ENCODE data around the gene TBC1D2B. TPM values are rescaled to one million over a fixed set of nuclear protein-coding genes. Genes with fewer than 3 reads are reported as not detected.
A peak's percentile ranks its signal among the peaks of the same experiment; 100 is the strongest.

The TBC1D2B gene
- polyA plus RNA-seq, 3 donors: 19.0 to 47.3 (median 24.4) TPM

GRCh38 chr15:78063970-78064385 is 13.5 kb downstream of the TBC1D2B start:
- no peak overlapping the region for H3K27ac ChIP-seq (ENCODE audit: low read depth, low read length)
- 52 to 86% (median 61%) methylated on average over 5 of the region's 5 CpGs for WGBS, 3 donors

- peak overlapping the region; percentile 64 for H3K27ac ChIP-seq (ENCODE audit: low read depth, low read length)
These were observed 14.3 kb downstream of the TBC1D2B start for GRCh38 chr15:78063217-78063616.

- 4 to 11% (median 8%) methylated on average over 6 of the region's 6 CpGs for WGBS, 3 donors
- no peak overlapping the region for H3K27ac ChIP-seq (ENCODE audit: low read depth, low read length)
These were observed 15.5 kb downstream of the TBC1D2B start for GRCh38 chr15:78061963-78062427.

- H3K27ac ChIP-seq (ENCODE audit: low read depth, low read length): no peak overlapping the region
- 94 to 98% (median 95%) methylated on average over 5 of the region's 5 CpGs for WGBS, 3 donors
These were observed 17.3 kb downstream of the TBC1D2B start for GRCh38 chr15:78060232-78060631.

GRCh38 chr15:78059110-78059839 is 18.2 kb downstream of the TBC1D2B start:
- no peak overlapping the region for H3K27ac ChIP-seq (ENCODE audit: low read depth, low read length)
- 71 to 92% (median 75%) methylated on average over 3 of the region's 3 CpGs for WGBS, 3 donors

- WGBS, 3 donors: 89 to 93% (median 91%) methylated on average over 10 of the region's 10 CpGs
- H3K27ac ChIP-seq (ENCODE audit: low read depth, low read length): no peak overlapping the region
These were observed 19.0 kb downstream of the TBC1D2B start for GRCh38 chr15:78058401-78058935.

- WGBS, 3 donors: 74 to 89% (median 82%) methylated on average over 5 of the region's 5 CpGs
- no peak overlapping the region for H3K27ac ChIP-seq (ENCODE audit: low read depth, low read length)
These were observed 19.7 kb downstream of the TBC1D2B start for GRCh38 chr15:78057803-78058202.

GRCh38 chr15:78056714-78057269 is 20.7 kb downstream of the TBC1D2B start:
- WGBS, 3 donors: 16 to 32% (median 17%) methylated on average over 2 of the region's 2 CpGs
- H3K27ac ChIP-seq (ENCODE audit: low read depth, low read length): no peak overlapping the region

GRCh38 chr15:78055919-78056713 is 21.4 kb downstream of the TBC1D2B start:
- WGBS, 3 donors: 17 to 31% (median 19%) methylated on average over 2 of the region's 2 CpGs
- no peak overlapping the region for H3K27ac ChIP-seq (ENCODE audit: low read depth, low read length)

GRCh38 chr15:78054966-78055365 is 22.5 kb downstream of the TBC1D2B start:
- WGBS, 3 donors: 57 to 70% (median 61%) methylated on average over 1 of the region's 1 CpG
- H3K27ac ChIP-seq (ENCODE audit: low read depth, low read length): no peak overlapping the region

GRCh38 chr15:78054518-78054917 is 23.0 kb downstream of the TBC1D2B start:
- H3K27ac ChIP-seq (ENCODE audit: low read depth, low read length): no peak overlapping the region
- 64 to 79% (median 75%) methylated on average over 2 of the region's 2 CpGs for WGBS, 3 donors

- WGBS, 3 donors: 81 to 94% (median 87%) methylated on average over 5 of the region's 5 CpGs
- no peak overlapping the region for H3K27ac ChIP-seq (ENCODE audit: low read depth, low read length)
These were observed 25.0 kb downstream of the TBC1D2B start for GRCh38 chr15:78052545-78052944.

GRCh38 chr15:78052001-78052401 is 25.5 kb downstream of the TBC1D2B start:
- no peak overlapping the region for H3K27ac ChIP-seq (ENCODE audit: low read depth, low read length)

GRCh38 chr15:78051596-78051995 is 25.9 kb downstream of the TBC1D2B start:
- 47 to 50% (median 50%) methylated on average over 3 of the region's 3 CpGs for WGBS, 3 donors

GRCh38 chr15:78050826-78051225 is 26.7 kb downstream of the TBC1D2B start:
- H3K27ac ChIP-seq (ENCODE audit: low read depth, low read length): no peak overlapping the region
- 63 to 83% (median 69%) methylated on average over 1 of the region's 1 CpG for WGBS, 3 donors

More at GRCh38 chr15:78051596-78051995, 25.9 kb downstream of the TBC1D2B start:
- no peak overlapping the region for H3K27ac ChIP-seq (ENCODE audit: low read depth, low read length)

GRCh38 chr15:78050441-78050809 is 27.1 kb downstream of the TBC1D2B start:
- WGBS, 3 donors: 37 to 77% (median 63%) methylated on average over 1 of the region's 1 CpG
- no peak overlapping the region for H3K27ac ChIP-seq (ENCODE audit: low read depth, low read length)

- 27 to 79% (median 36%) methylated on average over 7 of the region's 7 CpGs for WGBS, 3 donors
- H3K27ac ChIP-seq (ENCODE audit: low read depth, low read length): no peak overlapping the region
These were observed 27.6 kb downstream of the TBC1D2B start for GRCh38 chr15:78049691-78050440.

- no peak overlapping the region for H3K27ac ChIP-seq (ENCODE audit: low read depth, low read length)
- 47 to 76% (median 49%) methylated on average over 5 of the region's 5 CpGs for WGBS, 3 donors
These were observed 28.9 kb downstream of the TBC1D2B start for GRCh38 chr15:78048628-78048920.

All from adipose tissue (tissue), 3 donors.